Measurements from ENCODE around the gene ASXL3.

- TF ChIP-seq EP300 (IDR thresholded peaks at IDR 0.05) (no peak), CTCF (IDR thresholded peaks at IDR 0.05) (no peak), POLR2AphosphoS5 (IDR thresholded peaks at IDR 0.05) (no peak), POLR2A (IDR thresholded peaks at IDR 0.05) (no peak)
Measured at GRCh38 chr18:33593261-33593660, 15.2 kb downstream of the ASXL3 start.

Measured in gastroesophageal sphincter (tissue), 3 donors.